Heart right ventricle (tissue), 16 donors: ENCODE results near the gene STRIT1. TPM values are rescaled to one million over a fixed set of nuclear protein-coding genes. Genes with fewer than 3 reads are reported as not detected.

Experiments used
- ATAC-seq, 8 donors: fragments of 200-7000 bp; cut with Tn5 transposase; one replicate each; pipeline ENCODE4 v1.9.1; 2020; ENCODE audit warnings: mild to moderate bottlenecking in 8 of 8, moderate library complexity in 8 of 8, moderate number of reproducible peaks in 1 of 8
- DNase-seq, 2 donors: peaks; one replicate each; pipeline ENCODE4 v3.0.0-alpha.2; 2020
- H3K27ac ChIP-seq, 10 donors: fragments of 200-600 bp; sonication (generic) in 2 of 10; one replicate each; pipeline versions ENCODE4 v1.5.0 to v1.8.0; 2020 to 2022; ENCODE audit warnings: mild to moderate bottlenecking in 3 of 10
- H3K27me3 ChIP-seq, 7 donors: fragments of 200-600 bp; one replicate each; pipeline ENCODE4 v1.8.0; 2021 to 2022; ENCODE audit warnings: mild to moderate bottlenecking in 2 of 7
- H3K36me3 ChIP-seq, 9 donors: fragments of 200-600 bp; sonication (generic) in 1 of 9; one replicate each; pipeline versions ENCODE4 v1.5.0 to v1.8.0; 2020 to 2022; ENCODE audit warnings: mild to moderate bottlenecking in 2 of 9
- H3K4me1 ChIP-seq, 9 donors: fragments of 200-600 bp; sonication (generic) in 1 of 9; one replicate each; pipeline versions ENCODE4 v1.5.0 to v1.8.0; 2020 to 2022; ENCODE audit warnings: mild to moderate bottlenecking in 4 of 9
- H3K4me3 ChIP-seq, 10 donors: fragments of 200-600 bp; sonication (generic) in 2 of 10; one replicate each; pipeline versions ENCODE4 v1.5.0 to v1.8.0; 2020 to 2022; ENCODE audit warnings: mild to moderate bottlenecking in 7 of 10, moderate library complexity in 2 of 10
- H3K9me3 ChIP-seq, 11 donors: fragments of 200-600 bp in 10 of 11; sonication (generic) in 2 of 11; one replicate each; pipeline versions ENCODE4 v1.5.0 to v1.8.0; 2013 to 2022; ENCODE audit warnings: mild to moderate bottlenecking in 2 of 11, control low read depth in 1 of 11, moderate library complexity in 1 of 11
- CTCF ChIP-seq, 9 donors: fragments of 200-600 bp; sonication (generic) in 2 of 9; IDR thresholded peaks; one replicate each; pipeline versions ENCODE4 v1.5.0 to v1.8.0; 2021 to 2022; ENCODE audit warnings: antibody characterized with exemption in 9 of 9, mild to moderate bottlenecking in 5 of 9, moderate library complexity in 1 of 9
- WGBS, 2 donors: extraction: QIAGEN DNeasy Blood & Tissue Kit; methylation state at CpG; one replicate each; pipeline ENCODE4 v1.1.7; 2013; ENCODE audit warnings: inconsistent platforms in 1 of 2; 5-methylcytosine and 5-hydroxymethylcytosine counted together
- intact Hi-C, 10 donors: fragments of 100-400 bp; cut with DNase I; formaldehyde crosslinking; loops; one replicate each; pipeline versions ENCODE4 v1.11.1 to v1.14.2; 2022
- polyA plus RNA-seq, 2 donors: library from polyadenylated mRNA; stranded (reverse); fragments of 200-250 nt; gene quantifications; one replicate each; pipeline ENCODE4 v1.2.3, GENCODE V29; 2013
- total RNA-seq, 10 donors: library from RNA; stranded (reverse); fragmentation: NEBNext Ultra II Directional in 3 of 10; extraction: Animal tissue kit (Norgen Biotek cat#: 25700) in 3 of 10; gene quantifications; one replicate each; pipeline versions ENCODE4 v1.2.1 to v1.2.4, GENCODE V29; 2021 to 2023
- donor health status: Arrhythmogenic right ventricular cardiomyopathy.
- donor health status: ischemic (EF 13 %, LVEDD 7.1; RV severe dilation, severe dysfunction).
- donor health status: healthy with polysubstance abuse.
- donor health status: DM: no; HTN: yes; CAD: no.
- donor health status: DM: no; HTN: no; CAD: no.
- donor health status: ischemic (EF 25% LVEDD 6.9; RV normal size, moderate dysfunction).
- donor health status: ischemic (EF 25% LVEDD 5.7; RV mildly dilated, moderate dysfunction).
- donor health status: healthy.
- donor health status: DM: yes; HTN: yes; CAD: no.
- donor health status: Ischemic cardiomyopathy.
- donor health status: ischemic (EF 35%, LVEDD 5.7; RV mildly dilated, moderate dysfunction).
- donor health status: nonischemic (EF 11% LVEDD 7.7; RV severe dilation, severe dysfunction).
- donor health status: DM: yes; HTN: yes; CAD: no.
- donor health status: PGD.
- donor health status: ischemic (EF 29% LVEDD 5.4; RV normal size, mild dysfunction).
- donor health status: nonischemic (EF 23%, LVEDD 6.1; RV moderate dilation, normal function).

Gene STRIT1
- total and polyA plus RNA-seq, 12 donors, result 0.26 to 5.6 (median 1.2) TPM; not detected in 1

- no peak for ATAC-seq
- no peaks in the 10 kb centered on the region for H3K36me3 ChIP-seq
- DNase-seq, result no peak
- no peak overlapping the region for H3K4me3 ChIP-seq
- H3K4me1 ChIP-seq, result peaks cover 0 to 6% (median 0%) of the 10 kb centered on the region in 9 donors
- H3K9me3 ChIP-seq, result peaks cover 0 to 17% (median 0%) of the 10 kb centered on the region in 11 donors
- intact Hi-C loops, result no loop called here
- 74 to 84% methylated on average over 3 of the region's 3 CpGs for WGBS, 2 donors
- no peak for TF ChIP-seq CTCF (IDR thresholded peaks at IDR 0.05)
- no peak overlapping the region for H3K27ac ChIP-seq
- no peaks in the 10 kb centered on the region for H3K27me3 ChIP-seq
These were observed 48.8 kb downstream of the STRIT1 start for GRCh38 chr3:155244699-155245098.

- Histone ChIP-seq H3K27me3 (no peaks in the 10 kb centered on the region), H3K4me1 (peaks cover 0 to 6% (median 0%) of the 10 kb centered on the region in 9 donors), H3K27ac (no peak overlapping the region), H3K36me3 (no peaks in the 10 kb centered on the region), H3K9me3 (peaks cover 0 to 12% (median 0%) of the 10 kb centered on the region in 11 donors), H3K4me3 (no peak overlapping the region)
- WGBS, 2 donors, result 48 to 51% methylated on average over 1 of the region's 1 CpG
- DNase-seq, result no peak
- no peak for TF ChIP-seq CTCF (IDR thresholded peaks at IDR 0.05)
- no peak for ATAC-seq
- intact Hi-C loops, result no loop called here
These were observed 49.3 kb downstream of the STRIT1 start for GRCh38 chr3:155244216-155244615.

- TF ChIP-seq CTCF (IDR thresholded peaks at IDR 0.05), result no peak
- Histone ChIP-seq H3K4me1 (peaks cover 0 to 6% (median 0%) of the 10 kb centered on the region in 9 donors), H3K9me3 (peaks cover 0 to 5% (median 0%) of the 10 kb centered on the region in 11 donors), H3K27me3 (no peaks in the 10 kb centered on the region), H3K36me3 (no peaks in the 10 kb centered on the region), H3K4me3 (no peak overlapping the region), H3K27ac (no peak overlapping the region)
- intact Hi-C loops, result no loop called here
- DNase-seq, result no peak
- no peak for ATAC-seq
- 74 to 90% methylated on average over 2 of the region's 2 CpGs for WGBS, 2 donors
These were observed 50.0 kb downstream of the STRIT1 start for GRCh38 chr3:155243512-155243921.

GRCh38 chr3:155242342-155242741 lies 51.1 kb downstream of the STRIT1 start:
- Histone ChIP-seq H3K36me3 (no peaks in the 10 kb centered on the region), H3K27me3 (no peaks in the 10 kb centered on the region), H3K27ac (no peak overlapping the region), H3K9me3 (no peaks in the 10 kb centered on the region), H3K4me3 (no peak overlapping the region), H3K4me1 (peaks cover 0 to 6% (median 0%) of the 10 kb centered on the region in 9 donors)
- no peak for DNase-seq
- intact Hi-C loops, result no loop called here
- TF ChIP-seq CTCF (IDR thresholded peaks at IDR 0.05), result no peak
- ATAC-seq, result no peak
